GM21529 (cell line): ENCODE data around the gene RIGI.
A peak's percentile ranks its signal among the peaks of the same experiment; 100 is the strongest.
"Not testable (repeated sequence)": the region's sequence is repeated elsewhere in the genome, so short reads cannot be mapped to it uniquely, and the experiment has no call there.

ENCODE experiments used
- ATAC-seq: cut with Tn5 transposase; IDR thresholded peaks from one replicate; pipeline ENCODE4 v1.9.1; 2021; ENCODE audit not compliant: unreplicated experiment

RIGI gene

DNA sequence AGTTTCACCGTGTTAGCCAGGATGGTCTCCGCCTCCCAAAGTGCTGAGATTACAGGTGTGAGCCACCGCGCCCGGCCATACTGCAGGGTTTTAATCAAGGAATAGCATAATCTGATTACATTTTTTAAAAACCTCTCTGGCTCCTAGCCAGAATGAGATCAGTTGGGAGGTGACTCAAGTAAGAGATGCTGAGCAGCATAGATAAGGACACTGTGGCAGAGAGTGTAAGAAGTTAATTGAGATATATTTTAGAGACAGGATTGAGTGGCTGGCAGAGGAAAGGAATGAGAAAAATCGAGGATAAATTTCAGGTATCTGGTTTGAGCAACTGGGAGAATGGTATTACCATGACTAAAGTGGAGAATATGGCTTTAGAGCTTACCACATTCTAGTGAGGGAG is 7.3 kb upstream of the RIGI start:
- ATAC-seq: no peak

- no peak for ATAC-seq
Measured at GRCh38 chr9:32526707-32527048, 682 bp upstream of the RIGI start.

- peak; percentile 22 for ATAC-seq
Measured at GRCh38 chr9:32525709-32526030, 326 bp downstream of the RIGI start.

DNA sequence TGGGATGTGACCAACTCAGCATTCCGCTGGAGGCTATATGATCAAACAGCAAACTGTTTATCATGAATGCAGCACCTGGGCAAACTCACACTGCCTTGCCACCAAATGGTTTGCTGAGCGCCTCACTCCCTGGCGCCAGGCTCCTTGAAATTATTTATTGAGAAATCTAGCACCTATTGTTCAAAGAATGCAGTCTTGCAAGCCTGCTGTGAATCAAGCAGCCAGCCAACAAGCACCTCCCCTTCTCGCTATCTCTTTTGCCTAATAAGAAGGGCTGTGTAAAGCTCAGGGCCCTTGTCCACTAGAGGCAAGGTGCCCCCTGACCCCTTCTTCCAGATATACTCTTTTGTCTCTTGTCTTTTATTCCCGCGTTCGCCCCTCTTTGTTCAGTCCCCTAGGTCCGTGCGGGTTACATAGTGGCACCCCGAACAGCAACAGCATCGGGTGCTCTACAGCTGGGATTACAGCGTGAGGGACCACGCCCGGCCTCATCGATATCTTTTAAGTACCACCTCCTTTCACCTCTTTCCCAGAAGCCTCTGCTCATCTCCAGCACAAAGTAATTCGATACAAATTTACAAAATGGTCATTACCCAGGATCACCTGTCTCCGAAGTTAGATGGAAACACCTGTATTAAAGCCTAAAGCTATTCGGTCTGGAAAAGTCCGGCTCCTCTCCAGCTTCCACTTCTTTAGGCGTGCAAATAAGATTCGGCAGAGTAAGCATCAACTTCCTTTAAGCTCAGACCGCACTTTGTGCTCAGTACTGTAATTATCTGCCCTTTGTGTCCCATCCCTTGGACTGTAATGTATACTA is 896 bp downstream of the RIGI start:
- ATAC-seq: peak; percentile 28

GRCh38 chr9:32524558-32524891 is 1.5 kb downstream of the RIGI start:
- not testable (repeated sequence) for ATAC-seq

DNA sequence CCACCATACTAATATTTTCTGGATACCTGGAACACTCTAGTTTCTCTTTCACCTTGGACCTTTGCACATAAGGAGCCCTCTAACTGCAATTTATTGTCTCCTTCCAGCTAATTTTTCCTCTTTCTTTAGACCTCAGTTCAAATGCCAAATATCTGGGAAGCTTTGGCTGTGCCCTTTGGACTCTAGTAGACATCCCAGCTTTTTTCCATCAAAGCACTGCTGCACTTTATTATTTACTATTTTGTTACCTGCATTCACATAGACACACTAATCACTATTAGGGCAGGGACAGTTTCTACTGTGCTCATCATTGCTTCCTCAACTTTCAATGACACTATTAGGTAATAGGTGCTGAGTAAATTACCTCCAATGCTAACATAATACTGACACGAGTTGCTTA is 2.1 kb downstream of the RIGI start:
- ATAC-seq: no peak

DNA sequence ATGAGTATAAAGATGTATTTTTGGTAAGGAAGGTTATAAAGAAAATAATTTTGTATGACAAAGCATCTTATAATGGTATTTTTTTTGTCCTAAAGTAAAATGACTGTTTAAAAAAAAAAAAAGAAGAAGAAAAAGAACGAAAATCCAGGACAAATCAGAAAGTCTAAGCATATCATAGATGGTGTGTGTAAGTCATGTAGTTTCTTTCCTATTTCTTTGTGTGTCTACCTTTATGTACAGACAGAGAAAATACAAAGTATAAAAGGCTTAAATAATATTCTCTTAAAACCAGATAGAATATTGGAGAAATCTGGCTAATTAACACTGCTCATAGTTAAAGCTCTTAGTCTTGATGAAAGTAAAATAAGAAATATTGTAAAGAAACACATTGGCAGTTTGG is 7.7 kb downstream of the RIGI start:
- no peak for ATAC-seq

DNA sequence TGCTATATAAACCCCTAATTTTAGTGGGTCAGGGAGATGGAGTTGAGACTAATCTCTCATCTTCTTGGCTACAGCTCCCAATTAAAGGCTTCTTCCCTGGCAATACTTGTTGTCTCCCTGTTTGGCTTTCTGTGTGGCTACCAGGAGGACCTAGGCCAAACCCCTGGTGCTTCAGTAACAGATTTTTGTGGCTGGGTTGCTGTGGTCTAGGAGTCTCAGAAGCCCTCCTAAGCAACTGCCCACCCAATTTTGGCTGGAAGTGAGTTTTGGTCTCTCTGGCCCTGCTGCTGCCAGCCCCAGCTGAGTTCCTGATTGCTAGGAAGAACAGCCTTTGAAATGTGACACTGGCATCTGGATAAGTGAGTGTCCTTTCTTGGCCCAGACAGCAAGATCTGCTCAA is 9.8 kb downstream of the RIGI start:
- no peak for ATAC-seq

GRCh38 chr9:32508728-32509127 is 17.3 kb downstream of the RIGI start:
- no peak for ATAC-seq

- ATAC-seq: no peak
Measured at GRCh38 chr9:32503008-32503407, 23.0 kb downstream of the RIGI start.

GRCh38 chr9:32502464-32502863 is 23.5 kb downstream of the RIGI start:
- no peak for ATAC-seq

DNA sequence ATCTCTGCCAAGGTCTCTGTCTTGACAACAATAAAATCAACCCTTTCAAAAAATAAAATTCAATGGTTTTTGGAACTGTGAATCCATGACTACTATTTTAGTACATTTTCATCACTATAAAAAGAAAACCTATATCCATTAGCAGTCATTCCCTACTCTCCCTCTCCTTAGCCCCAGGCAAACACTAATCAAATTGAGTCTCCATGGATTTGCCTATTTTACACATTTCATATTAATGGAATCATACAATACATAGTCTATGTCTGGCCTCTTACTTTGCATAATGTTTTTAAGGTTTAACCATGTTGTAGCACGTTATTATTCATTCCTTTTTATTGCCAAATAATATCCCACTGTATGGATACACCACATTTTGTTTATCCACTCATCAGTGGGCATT is 24.1 kb downstream of the RIGI start:
- ATAC-seq: no peak

GRCh38 chr9:32500768-32501167 is 25.2 kb downstream of the RIGI start:
- no peak for ATAC-seq

GRCh38 chr9:32497921-32498320 is 28.1 kb downstream of the RIGI start:
- no peak for ATAC-seq

DNA sequence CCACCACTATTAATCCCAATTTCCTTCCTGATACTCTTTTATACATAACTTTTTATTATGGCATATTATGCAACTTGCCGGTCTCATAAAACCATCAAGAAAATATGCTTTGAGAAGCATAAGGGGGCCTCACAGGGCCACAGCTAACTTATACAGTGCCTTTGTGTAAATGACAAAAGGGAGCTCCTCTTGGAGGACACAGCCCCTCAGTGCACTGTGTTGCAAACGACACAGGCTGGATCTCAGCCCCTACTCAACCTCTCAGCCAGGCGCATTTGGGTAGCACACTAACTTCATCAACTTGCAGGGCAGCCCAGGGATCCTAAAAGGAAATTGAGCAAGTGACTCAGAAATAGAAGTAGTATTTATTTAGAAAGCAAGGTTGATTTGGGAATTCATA is 35.4 kb downstream of the RIGI start:
- no peak for ATAC-seq

DNA sequence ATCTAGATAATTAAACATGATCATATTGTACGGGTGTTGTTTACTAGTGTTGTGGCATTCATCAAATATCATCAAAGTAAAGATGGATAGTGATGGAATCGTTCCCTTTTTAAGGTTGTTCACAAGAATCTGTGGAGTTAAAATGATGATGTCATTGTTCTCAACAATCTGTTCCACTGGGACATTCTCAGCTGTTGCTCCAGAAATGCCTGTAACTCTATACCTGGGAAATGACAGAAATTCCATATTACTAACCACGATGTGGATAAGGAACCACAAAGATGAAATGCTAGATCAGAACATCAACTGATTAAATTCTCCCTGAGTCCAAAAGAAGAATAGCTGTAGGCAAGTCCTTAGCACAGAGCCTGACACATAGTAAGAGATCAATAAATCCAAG is 38.0 kb downstream of the RIGI start:
- no peak for ATAC-seq

DNA sequence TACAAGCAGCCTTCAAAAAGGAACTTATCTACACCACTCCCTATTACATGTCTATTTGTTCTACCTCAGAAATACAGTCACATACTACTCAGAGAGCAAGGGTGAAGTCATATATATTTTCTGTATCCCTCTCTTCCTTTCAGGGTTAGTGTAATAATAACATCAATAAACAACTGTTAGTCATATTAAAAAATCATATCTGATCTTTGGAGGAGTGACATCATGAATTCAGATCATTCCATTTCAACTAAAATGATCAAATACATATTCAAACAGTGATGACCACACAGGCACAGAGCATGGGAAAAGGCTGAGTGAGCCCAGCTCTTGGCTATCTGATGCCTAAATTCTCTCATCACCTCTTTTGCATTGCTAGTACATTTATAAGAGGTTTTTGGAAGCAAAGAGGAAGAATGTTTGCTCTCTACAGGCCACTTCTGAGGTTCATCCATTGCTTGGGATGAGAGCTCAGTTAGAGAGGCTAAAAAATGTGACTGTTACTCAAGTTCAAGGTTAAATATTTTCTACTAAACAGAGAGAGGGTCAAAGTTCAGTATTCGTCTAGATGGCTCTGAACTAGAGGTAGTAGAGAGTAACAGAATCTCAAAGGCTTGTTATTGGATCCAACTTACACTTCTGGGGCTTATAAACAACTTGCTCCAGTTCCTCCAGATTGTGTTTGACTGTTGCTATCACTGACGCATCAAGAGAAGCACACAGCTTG is 39.0 kb downstream of the RIGI start:
- ATAC-seq: no peak

DNA sequence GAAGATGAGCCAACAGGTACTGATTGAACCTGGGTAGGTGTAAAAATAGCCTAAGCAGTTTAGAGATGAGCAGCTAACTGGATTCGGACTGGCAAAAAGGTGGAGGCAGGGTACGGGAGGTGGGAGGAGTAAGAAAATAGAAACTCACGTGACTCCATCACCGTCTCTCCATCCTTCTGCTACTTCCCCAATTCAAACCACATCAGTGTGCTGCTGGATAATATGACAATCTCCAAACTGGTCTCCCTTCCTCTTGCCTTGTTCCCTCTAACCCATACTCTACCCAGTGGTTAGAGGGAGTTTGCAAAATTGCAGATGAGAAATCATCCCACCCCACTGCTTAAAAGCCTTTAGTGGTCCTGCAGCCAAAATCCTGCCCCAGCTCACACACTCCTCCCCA is 42.7 kb downstream of the RIGI start:
- ATAC-seq: no peak
